Astrocyte (in vitro differentiated cells and primary cell): ENCODE results near the gene SREBF2. TPM values are rescaled to one million over a fixed set of nuclear protein-coding genes. Genes with fewer than 3 reads are reported as not detected.
A peak's percentile ranks its signal among the peaks of the same experiment; 100 is the strongest.

ENCODE experiments used
- DNase-seq: peaks from one replicate; pipeline ENCODE4 v3.0.0-alpha.2; 2010; ENCODE audit warnings: low read depth
- FAIRE-seq: peaks from 2 replicates; lab custom pipeline; 2011; peaks lifted over from hg19 to GRCh38; lab: Jason Lieb, UNC
- H2AFZ ChIP-seq: 2 replicates; pipeline ENCODE4 v1.6.0; 2012; ENCODE audit warnings: low read depth, low read length, inconsistent platforms
- H3K27ac ChIP-seq: 2 replicates; pipeline ENCODE4 v1.5.1; 2011; ENCODE audit warnings: low read depth, low read length, inconsistent platforms
- H3K27me3 ChIP-seq: 2 replicates; pipeline ENCODE4 v1.6.0; 2011; ENCODE audit warnings: low read length, inconsistent platforms; ENCODE audit not compliant: insufficient read depth
- H3K36me3 ChIP-seq: 2 replicates; pipeline ENCODE4 v1.5.1; 2011; ENCODE audit warnings: low read length, inconsistent platforms; ENCODE audit not compliant: insufficient read depth
- H3K4me1 ChIP-seq: 2 replicates; pipeline ENCODE4 v1.5.1; 2011; ENCODE audit warnings: low read length, inconsistent platforms; ENCODE audit not compliant: insufficient read depth
- H3K4me2 ChIP-seq: 2 replicates; pipeline ENCODE4 v1.6.0; 2012; ENCODE audit warnings: low read length, inconsistent platforms
- H3K4me3 ChIP-seq: 2 replicates; pipeline ENCODE4 v1.5.1; 2011; ENCODE audit warnings: low read depth, mild to moderate bottlenecking, low read length, inconsistent platforms; ENCODE audit not compliant: insufficient read depth
- H3K79me2 ChIP-seq: 2 replicates; pipeline ENCODE4 v1.6.0; 2012; ENCODE audit warnings: mild to moderate bottlenecking, low read length, inconsistent platforms; ENCODE audit not compliant: insufficient read depth
- H3K9ac ChIP-seq: 2 replicates; pipeline ENCODE4 v1.6.0; 2012; ENCODE audit warnings: mild to moderate bottlenecking, low read length, inconsistent platforms
- H3K9me3 ChIP-seq: 2 replicates; pipeline ENCODE4 v1.5.1; 2012; ENCODE audit warnings: low read depth, mild to moderate bottlenecking, low read length, inconsistent platforms; ENCODE audit not compliant: insufficient read depth
- H4K20me1 ChIP-seq: 2 replicates; pipeline ENCODE4 v1.6.0; 2012; ENCODE audit warnings: low read length, inconsistent platforms; ENCODE audit not compliant: insufficient read depth
- H3K27ac Mint-ChIP-seq: one replicate; pipeline ENCODE4 v1.8.0; 2021; ENCODE audit warnings: mild to moderate bottlenecking, mixed read lengths; ENCODE audit not compliant: unreplicated experiment
- H3K27me3 Mint-ChIP-seq: one replicate; pipeline ENCODE4 v1.8.0; 2021; ENCODE audit warnings: low read depth, mixed read lengths; ENCODE audit not compliant: unreplicated experiment
- H3K36me3 Mint-ChIP-seq: one replicate; pipeline ENCODE4 v1.8.0; 2021; ENCODE audit warnings: low read depth, mixed read lengths; ENCODE audit not compliant: unreplicated experiment
- H3K4me1 Mint-ChIP-seq: one replicate; pipeline ENCODE4 v1.8.0; 2021; ENCODE audit warnings: low read depth, mixed read lengths; ENCODE audit not compliant: unreplicated experiment
- H3K4me3 Mint-ChIP-seq: one replicate; pipeline ENCODE4 v1.8.0; 2021; ENCODE audit warnings: mild to moderate bottlenecking, moderate library complexity, mixed read lengths; ENCODE audit not compliant: unreplicated experiment
- H3K9me3 Mint-ChIP-seq: one replicate; pipeline ENCODE4 v1.8.0; 2021; ENCODE audit warnings: mild to moderate bottlenecking, mixed read lengths; ENCODE audit not compliant: unreplicated experiment
- EZH2 ChIP-seq: IDR thresholded peaks from 2 replicates; pipeline ENCODE4 v1.6.1; 2012; ENCODE audit warnings: mild to moderate bottlenecking, low read length, inconsistent platforms; ENCODE audit not compliant: insufficient read depth
- total RNA-seq: library from RNA; stranded (reverse); gene quantifications from 2 replicates; pipeline ENCODE4 v1.2.1, GENCODE V29; 2021
- TF ChIP-seq, protein P1 (sequence below): IDR thresholded peaks from 2 replicates; pipeline ENCODE4 v1.5.1; 2011; ENCODE audit warnings: low read depth, mild to moderate bottlenecking, inconsistent platforms, low read length, moderate library complexity; ENCODE audit not compliant: insufficient read depth

The SREBF2 gene
- total RNA-seq, 1 donor from 2014 or later: 83.9 TPM

- Mint-ChIP-seq H3K4me1 (peaks cover 3% of the 10 kb centered on the region), H3K27ac (no peak overlapping the region), H3K9me3 (no peaks in the 10 kb centered on the region), H3K27me3 (peaks cover 36% of the 10 kb centered on the region), H3K36me3 (no peaks in the 10 kb centered on the region), H3K4me3 (peak overlapping the region; percentile 40)
- Histone ChIP-seq H3K4me1 (no peaks in the 10 kb centered on the region), H2AFZ (no peak overlapping the region), H3K4me2 (peak overlapping the region; percentile 75), H3K79me2 (no peaks in the 10 kb centered on the region), H4K20me1 (no peaks in the 10 kb centered on the region), H3K9ac (peak overlapping the region; percentile 35), H3K27ac (no peak overlapping the region), H3K27me3 (peaks cover 10% of the 10 kb centered on the region), H3K9me3 (no peaks in the 10 kb centered on the region), H3K36me3 (no peaks in the 10 kb centered on the region), H3K4me3 (no peak overlapping the region)
- FAIRE-seq (no peak), DNase-seq (no peak)
- TF ChIP-seq, protein P1, sequence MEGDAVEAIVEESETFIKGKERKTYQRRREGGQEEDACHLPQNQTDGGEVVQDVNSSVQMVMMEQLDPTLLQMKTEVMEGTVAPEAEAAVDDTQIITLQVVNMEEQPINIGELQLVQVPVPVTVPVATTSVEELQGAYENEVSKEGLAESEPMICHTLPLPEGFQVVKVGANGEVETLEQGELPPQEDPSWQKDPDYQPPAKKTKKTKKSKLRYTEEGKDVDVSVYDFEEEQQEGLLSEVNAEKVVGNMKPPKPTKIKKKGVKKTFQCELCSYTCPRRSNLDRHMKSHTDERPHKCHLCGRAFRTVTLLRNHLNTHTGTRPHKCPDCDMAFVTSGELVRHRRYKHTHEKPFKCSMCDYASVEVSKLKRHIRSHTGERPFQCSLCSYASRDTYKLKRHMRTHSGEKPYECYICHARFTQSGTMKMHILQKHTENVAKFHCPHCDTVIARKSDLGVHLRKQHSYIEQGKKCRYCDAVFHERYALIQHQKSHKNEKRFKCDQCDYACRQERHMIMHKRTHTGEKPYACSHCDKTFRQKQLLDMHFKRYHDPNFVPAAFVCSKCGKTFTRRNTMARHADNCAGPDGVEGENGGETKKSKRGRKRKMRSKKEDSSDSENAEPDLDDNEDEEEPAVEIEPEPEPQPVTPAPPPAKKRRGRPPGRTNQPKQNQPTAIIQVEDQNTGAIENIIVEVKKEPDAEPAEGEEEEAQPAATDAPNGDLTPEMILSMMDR: no peak
- TF ChIP-seq EZH2: peak; percentile 76
Observed at GRCh38 chr22:41925783-41926460, 93.0 kb downstream of the SREBF2 start.

GRCh38 chr22:41927813-41928212, 94.9 kb downstream of the SREBF2 start:
- peaks cover 3% of the 10 kb centered on the region for H3K4me1 Mint-ChIP-seq
- TF ChIP-seq, protein P1: no peak
- no peak for TF ChIP-seq EZH2
- Histone ChIP-seq H3K4me1 (no peaks in the 10 kb centered on the region), H3K4me3 (no peak overlapping the region), H3K36me3 (no peaks in the 10 kb centered on the region), H3K9me3 (no peaks in the 10 kb centered on the region), H3K9ac (no peak overlapping the region), H4K20me1 (no peaks in the 10 kb centered on the region), H3K27me3 (peaks cover 10% of the 10 kb centered on the region), H3K27ac (no peak overlapping the region), H2AFZ (no peak overlapping the region), H3K79me2 (no peaks in the 10 kb centered on the region), H3K4me2 (no peak overlapping the region)
- H3K4me3 Mint-ChIP-seq: no peak overlapping the region
- H3K27me3 Mint-ChIP-seq: peaks cover 32% of the 10 kb centered on the region
- no peaks in the 10 kb centered on the region for H3K36me3 Mint-ChIP-seq
- DNase-seq: no peak
- FAIRE-seq: no peak
- no peaks in the 10 kb centered on the region for H3K9me3 Mint-ChIP-seq
- no peak overlapping the region for H3K27ac Mint-ChIP-seq
